T-helper 22 cell (primary cell): ENCODE measurements around the gene ACER3.
"Not testable (repeated sequence)": the region's sequence is repeated elsewhere in the genome, so short reads cannot be mapped to it uniquely, and the experiment has no call there.

ENCODE experiments used
- DNase-seq: peaks from one replicate; pipeline ENCODE4 v3.0.0-alpha.2; 2020; ENCODE audit warnings: low read depth

The ACER3 gene

GRCh38 chr11:76995081-76995576, 134.4 kb downstream of the ACER3 start:
- DNase-seq = no peak

DNA sequence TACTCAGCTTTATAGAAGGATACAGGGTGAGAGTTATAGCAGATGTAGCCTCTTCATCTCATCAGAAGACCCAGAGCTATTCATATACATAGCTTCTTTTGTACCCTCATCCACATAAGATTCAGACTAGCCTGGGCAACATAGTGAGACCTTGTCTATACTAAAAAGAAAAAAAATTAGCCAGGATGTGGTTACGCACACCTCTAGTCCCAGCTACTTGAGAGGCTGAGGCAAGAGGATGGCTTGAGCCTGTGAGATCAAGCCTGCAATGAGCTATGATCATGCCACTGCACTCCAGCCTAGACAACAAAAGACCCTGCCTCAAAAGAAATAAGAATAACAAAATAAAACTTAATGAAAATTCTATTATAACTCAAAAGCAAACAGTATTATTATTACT, 136.8 kb downstream of the ACER3 start:
- no peak for DNase-seq

DNA sequence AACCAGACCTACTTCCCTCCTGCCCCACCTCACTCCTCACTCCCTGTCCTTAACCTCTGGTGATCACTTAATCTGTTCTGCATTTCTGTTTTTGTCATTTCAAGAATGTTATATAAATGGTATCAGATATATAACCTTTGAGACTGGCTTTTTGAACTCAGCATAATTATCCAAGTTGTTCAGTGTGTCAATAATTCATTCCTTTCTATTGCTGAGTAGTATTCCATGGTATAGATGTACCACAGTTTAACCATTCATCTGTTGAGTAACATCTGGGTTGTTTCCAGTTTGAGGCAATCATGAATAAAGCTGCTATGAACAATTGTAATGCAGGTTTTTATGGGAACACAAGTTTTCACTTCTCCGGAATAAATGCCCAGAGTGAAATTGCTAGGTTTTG, 138.9 kb downstream of the ACER3 start:
- no peak for DNase-seq

DNA sequence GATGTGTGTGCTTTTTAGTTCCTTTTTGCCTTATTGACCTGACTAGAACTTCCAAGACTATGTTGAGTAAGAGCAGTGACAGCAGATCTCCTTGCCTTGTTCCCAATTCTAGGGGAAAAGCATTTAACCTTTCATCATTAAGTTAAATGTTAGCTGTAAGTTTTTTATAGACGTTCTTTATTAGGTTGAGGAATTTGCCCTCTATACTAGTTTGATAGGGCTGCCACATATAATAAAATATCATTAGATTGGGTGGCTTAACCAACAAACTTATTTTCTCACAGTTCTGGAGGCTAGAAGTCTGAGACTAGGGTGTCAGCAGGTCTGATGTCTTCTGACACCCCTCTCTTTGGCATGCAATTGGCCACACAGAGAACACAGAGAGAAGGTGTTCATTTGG, 140.9 kb downstream of the ACER3 start:
- no peak for DNase-seq

- DNase-seq = no peak
Observed at GRCh38 chr11:77002776-77003175, 142.1 kb downstream of the ACER3 start.

GRCh38 chr11:77003963-77004362, 143.2 kb downstream of the ACER3 start:
- no peak for DNase-seq

DNA sequence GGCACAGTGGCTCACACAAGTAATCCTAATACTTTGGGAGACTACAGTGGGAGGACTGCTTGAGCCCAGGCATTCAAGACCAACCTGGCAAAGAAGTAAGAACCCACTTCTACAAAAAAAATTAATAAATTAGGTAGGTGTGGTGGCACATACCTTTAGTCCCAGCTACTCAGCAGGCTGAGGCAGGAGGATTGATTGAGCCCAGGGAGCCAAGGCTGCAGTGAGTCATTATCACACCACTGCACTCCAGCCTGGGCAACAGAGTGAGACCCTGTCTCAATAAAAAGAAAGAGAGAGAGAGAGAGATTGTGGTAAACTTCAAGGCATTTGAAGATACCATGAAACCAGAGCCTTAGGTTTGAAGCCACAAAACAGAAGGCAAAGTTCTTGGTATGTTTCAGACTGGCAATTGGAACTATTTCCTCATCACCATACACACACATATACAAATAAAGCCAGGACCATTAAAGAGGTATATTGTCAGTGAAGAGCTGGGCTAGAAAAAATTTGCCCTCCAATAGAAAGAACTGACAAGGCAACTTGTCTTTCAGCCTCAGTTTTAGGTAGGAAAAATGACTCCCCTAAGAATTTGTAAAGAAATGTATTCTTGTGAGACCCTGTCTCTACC, 148.9 kb downstream of the ACER3 start:
- no peak for DNase-seq

- no peak for DNase-seq
Observed at GRCh38 chr11:77014669-77015068, 154.0 kb downstream of the ACER3 start.

GRCh38 chr11:77018396-77018924, 157.7 kb downstream of the ACER3 start:
- DNase-seq = not testable (repeated sequence)

DNA sequence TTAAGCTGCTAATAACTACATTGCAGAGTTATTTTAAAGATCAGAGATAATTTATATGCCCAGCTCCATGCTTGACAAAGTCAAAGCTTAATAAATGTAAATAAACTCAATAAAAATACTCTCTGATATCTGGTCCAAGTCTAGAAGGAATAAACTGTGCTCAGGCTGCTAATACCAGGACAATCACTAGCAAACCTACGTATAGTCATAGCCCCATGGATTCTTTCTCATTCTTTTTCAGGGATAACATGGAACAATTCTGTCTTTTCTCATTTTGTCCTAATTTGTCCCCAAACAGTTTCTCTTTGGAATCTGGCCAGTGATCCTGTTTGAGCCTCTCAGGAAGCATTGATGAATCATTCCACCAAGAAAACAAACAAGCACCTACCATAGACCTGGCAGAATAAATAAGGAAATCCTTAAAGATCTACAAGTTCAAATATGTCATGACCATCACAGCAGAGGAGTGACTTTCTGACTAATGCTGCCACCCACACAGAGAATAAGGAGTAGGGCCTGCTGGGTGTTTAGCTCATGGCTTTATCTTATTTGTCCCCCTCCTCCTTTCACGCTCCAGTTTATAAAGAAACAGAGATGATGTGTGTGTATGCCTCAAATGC, 159.4 kb downstream of the ACER3 start:
- DNase-seq = no peak

GRCh38 chr11:77020734-77021133, 160.0 kb downstream of the ACER3 start:
- no peak for DNase-seq

DNA sequence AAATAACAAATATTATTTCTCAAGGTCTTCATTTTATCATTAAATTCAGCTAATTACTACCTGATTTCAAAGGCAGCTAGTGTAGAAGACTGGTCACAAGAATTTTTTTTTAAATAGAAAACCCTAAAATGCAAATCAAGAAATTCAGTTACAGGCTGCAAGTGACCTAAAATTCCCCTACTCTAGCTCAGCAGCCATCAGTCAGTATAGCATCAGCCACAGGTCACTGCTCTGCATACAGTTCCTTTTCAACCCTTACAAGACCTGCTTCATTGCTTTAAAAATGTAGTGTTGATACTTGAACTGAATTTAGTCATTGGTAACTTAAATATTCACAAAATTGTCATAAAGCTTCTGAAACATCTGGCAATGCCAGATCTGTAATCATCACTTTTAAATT, 164.0 kb downstream of the ACER3 start:
- no peak for DNase-seq

DNA sequence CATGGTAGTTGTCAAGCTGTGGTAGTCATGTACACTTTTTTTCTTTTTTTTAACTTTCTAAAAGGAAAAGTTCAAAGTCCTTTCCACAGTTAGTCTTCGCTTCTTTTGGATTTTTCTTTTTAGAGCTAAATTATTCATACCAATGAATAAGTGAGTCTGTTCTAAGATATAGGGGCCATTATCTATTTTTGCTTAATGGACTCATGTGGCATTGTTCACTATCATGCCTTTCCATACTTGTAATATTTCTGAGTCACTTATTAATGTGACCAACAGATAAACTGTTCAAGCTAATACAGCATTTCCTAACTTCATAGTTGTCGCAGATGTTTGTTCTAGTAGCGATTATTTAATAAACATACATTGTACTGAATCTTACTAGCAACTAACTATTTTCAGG, 165.5 kb downstream of the ACER3 start:
- DNase-seq = no peak

GRCh38 chr11:77026743-77027142, 166.0 kb downstream of the ACER3 start:
- DNase-seq = no peak

- DNase-seq = no peak
Observed at GRCh38 chr11:77027275-77027674, 166.6 kb downstream of the ACER3 start.

GRCh38 chr11:77029829-77030228, 169.1 kb downstream of the ACER3 start:
- no peak for DNase-seq

- DNase-seq = no peak
Observed at GRCh38 chr11:77030834-77031414, 170.2 kb downstream of the ACER3 start.

- no peak for DNase-seq
Observed at GRCh38 chr11:77031599-77031998, 170.9 kb downstream of the ACER3 start.

DNA sequence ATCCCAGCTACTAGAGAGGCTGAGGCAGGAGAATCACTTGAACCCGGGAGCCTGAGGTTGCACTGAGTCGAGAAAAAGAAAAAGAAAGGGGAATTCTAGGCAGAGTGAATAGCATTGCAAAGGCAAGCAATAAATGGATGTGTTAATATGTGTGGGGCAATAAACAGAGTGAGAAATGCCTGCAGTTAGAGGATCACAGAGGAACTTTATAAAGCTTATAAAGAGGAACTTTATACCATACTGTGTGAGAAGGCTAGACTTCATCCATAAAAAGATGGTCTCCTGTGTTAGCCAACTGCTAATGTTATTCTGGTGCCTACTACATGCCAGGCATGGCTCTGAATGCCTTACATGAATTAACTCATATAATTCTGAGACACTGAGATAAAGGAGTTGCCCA, 174.3 kb downstream of the ACER3 start:
- no peak for DNase-seq

GRCh38 chr11:77035580-77035979, 174.9 kb downstream of the ACER3 start:
- no peak for DNase-seq

- no peak for DNase-seq
Observed at GRCh38 chr11:77036398-77036797, 175.7 kb downstream of the ACER3 start.

DNA sequence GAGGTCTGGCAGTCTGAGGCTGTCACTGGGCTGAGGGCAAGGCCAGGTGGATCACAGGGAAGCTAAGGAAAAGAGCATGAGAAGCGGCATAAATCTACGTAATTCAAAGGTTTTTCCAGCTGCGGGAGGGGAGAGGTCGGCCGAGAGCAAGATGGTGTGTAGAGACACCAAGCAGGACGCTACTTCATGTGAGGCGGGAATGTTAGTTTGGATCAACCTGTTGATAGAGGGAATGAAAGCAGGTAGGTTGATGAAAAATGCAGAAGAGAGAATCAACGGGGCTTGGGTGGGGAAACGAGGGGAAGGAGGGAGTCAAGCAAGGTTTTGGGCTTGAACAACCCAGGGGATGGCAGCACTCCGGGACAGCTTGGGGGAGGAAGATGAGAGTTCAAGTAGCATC, 176.3 kb downstream of the ACER3 start:
- DNase-seq = no peak

GRCh38 chr11:77038029-77038824, 177.5 kb downstream of the ACER3 start:
- no peak for DNase-seq
